ENCODE data around the gene NUP210. TPM values are rescaled to one million over a fixed set of nuclear protein-coding genes. Genes with fewer than 3 reads are reported as not detected.

The NUP210 gene
- total and polyA plus RNA-seq, 2 donors (not counting 3 experiments of a cell fraction or from before 2014, with no cell fraction given) = 0.14 to 0.84 TPM

DNA sequence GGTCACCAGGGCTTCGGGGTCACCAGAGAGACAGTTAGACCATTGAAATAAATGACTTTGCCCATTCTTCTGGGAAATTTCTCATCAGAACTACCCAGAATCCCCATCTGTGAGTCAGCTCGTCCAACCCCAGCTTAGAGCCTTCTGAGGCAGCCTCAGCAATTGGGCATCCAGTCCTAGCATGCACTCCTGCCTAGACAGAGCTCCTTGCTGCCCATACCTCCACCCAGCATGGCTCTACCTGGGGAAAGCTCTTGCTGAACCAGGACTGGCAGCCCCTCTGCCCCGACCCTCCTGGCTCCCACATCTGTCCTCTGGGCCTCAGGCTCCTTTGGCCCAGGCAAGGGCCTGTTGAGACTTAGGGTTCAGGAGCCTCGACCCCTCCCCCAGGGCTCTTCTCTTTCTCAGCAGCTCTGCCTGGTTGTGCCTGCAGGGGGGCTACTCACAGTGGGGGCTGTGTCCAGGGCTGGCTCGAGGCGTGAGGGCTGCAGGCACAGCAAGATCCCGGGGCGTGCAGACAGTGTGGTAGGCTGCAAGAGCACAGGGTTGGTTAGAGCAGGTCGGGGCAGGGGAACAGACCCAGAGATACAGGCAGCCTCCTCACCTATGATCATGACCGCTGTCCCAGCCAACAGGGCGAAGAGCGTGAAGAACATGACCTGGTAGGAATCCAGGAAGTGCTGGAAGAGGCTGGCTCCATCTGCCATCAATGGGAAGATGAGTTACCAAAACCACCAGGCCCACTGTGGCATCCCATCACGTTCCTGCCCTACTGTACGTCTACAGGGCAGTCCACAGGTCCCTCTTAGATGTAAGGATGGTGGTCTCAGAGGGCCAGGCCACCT lies 101.3 kb downstream of the NUP210 start:
- ChIA-PET POLR2A (no interaction called here), CTCF (no interaction called here)
- TF ChIP-seq JUN (IDR thresholded peaks at IDR 0.05; ENCODE audit: borderline replicate concordance, insufficient read depth, insufficient read length, low read depth) (no peak), MYC (IDR thresholded peaks at IDR 0.05; ENCODE audit: low read depth, low read length) (no peak), FOS (IDR thresholded peaks at IDR 0.05; ENCODE audit: borderline replicate concordance, insufficient read depth, low read length) (no peak), POLR2A (IDR thresholded peaks at IDR 0.05; ENCODE audit: low read depth, low read length) (no peak), POLR2AphosphoS5 (IDR thresholded peaks at IDR 0.05; ENCODE audit: insufficient read depth, low read depth, low read length) (no peak), EZH2 (IDR thresholded peaks at IDR 0.05; ENCODE audit: borderline replicate concordance, low read depth, low read length, severe bottlenecking) (no peak), GATA2 (IDR thresholded peaks at IDR 0.05; ENCODE audit: insufficient read depth, insufficient read length, low read depth, low read length) (no peak)
- TF ChIP-seq, protein P1, sequence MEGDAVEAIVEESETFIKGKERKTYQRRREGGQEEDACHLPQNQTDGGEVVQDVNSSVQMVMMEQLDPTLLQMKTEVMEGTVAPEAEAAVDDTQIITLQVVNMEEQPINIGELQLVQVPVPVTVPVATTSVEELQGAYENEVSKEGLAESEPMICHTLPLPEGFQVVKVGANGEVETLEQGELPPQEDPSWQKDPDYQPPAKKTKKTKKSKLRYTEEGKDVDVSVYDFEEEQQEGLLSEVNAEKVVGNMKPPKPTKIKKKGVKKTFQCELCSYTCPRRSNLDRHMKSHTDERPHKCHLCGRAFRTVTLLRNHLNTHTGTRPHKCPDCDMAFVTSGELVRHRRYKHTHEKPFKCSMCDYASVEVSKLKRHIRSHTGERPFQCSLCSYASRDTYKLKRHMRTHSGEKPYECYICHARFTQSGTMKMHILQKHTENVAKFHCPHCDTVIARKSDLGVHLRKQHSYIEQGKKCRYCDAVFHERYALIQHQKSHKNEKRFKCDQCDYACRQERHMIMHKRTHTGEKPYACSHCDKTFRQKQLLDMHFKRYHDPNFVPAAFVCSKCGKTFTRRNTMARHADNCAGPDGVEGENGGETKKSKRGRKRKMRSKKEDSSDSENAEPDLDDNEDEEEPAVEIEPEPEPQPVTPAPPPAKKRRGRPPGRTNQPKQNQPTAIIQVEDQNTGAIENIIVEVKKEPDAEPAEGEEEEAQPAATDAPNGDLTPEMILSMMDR (IDR thresholded peaks at IDR 0.05; ENCODE audit: extremely low read depth in 1 of 2, insufficient read depth in 1 of 2, low read depth in 1 of 2, low read length in 2 of 2) = no peak
- TF ChIP-seq, protein P2, sequence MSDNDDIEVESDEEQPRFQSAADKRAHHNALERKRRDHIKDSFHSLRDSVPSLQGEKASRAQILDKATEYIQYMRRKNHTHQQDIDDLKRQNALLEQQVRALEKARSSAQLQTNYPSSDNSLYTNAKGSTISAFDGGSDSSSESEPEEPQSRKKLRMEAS (IDR thresholded peaks at IDR 0.05; ENCODE audit: insufficient read depth, insufficient read length) = no peak
- DNase-seq (ENCODE audit: low read depth, low spot score) = no peak
- dilution Hi-C loops (cut with MboI; ENCODE audit: extremely low pct_ligation_motif_present, low sequenced_read_pairs) = no loop called here
- H3K4me3 ChIP-seq (replicated peaks in 1 of 3; ENCODE audit: insufficient read depth in 1 of 3, low read depth in 1 of 3, low read length in 3 of 3) = no peak overlapping the region
- H3K9me3 ChIP-seq (replicated peaks; ENCODE audit: control insufficient read depth, insufficient read depth, low read length) = no peaks in the 10 kb centered on the region
- no peak overlapping the region for H3K4me2 ChIP-seq (ENCODE audit: insufficient read depth, low read length)
- no peak overlapping the region for H3K9ac ChIP-seq (replicated peaks; ENCODE audit: extremely low read depth, insufficient read depth, low read length)
- no peaks in the 10 kb centered on the region for H3K9me1 ChIP-seq (replicated peaks; ENCODE audit: control insufficient read depth, extremely low read depth, insufficient read depth, low read length)
- no peak overlapping the region for H2AFZ ChIP-seq (ENCODE audit: low read depth, low read length)
- H3K79me2 ChIP-seq (ENCODE audit: control insufficient read depth, insufficient read depth, low read length) = no peaks in the 10 kb centered on the region
- intact Hi-C loops (cut with micrococcal nuclease) = no loop called here
- BruUV-seq (replicated peaks) = no TSS peak
- no peak overlapping the region for H3K27ac ChIP-seq (ENCODE audit: insufficient read depth, low read depth, low read length)
- FAIRE-seq = no peak
- no peaks in the 10 kb centered on the region for H3K36me3 ChIP-seq (ENCODE audit: control insufficient read depth in 2 of 2, extremely low read depth in 1 of 2, insufficient read depth in 2 of 2, low read length in 2 of 2)
- H3K27me3 ChIP-seq (ENCODE audit: control insufficient read depth in 2 of 2, insufficient read depth in 2 of 2, low read length in 2 of 2) = no peaks in the 10 kb centered on the region
- H3K4me1 ChIP-seq (ENCODE audit: control insufficient read depth, extremely low read depth, insufficient read depth, low read length) = no peaks in the 10 kb centered on the region
- no peaks in the 10 kb centered on the region for H4K20me1 ChIP-seq (replicated peaks; ENCODE audit: control insufficient read depth, extremely low read depth, insufficient read depth, low read length)

Measured in endothelial cell of umbilical vein (primary cell).